ENCODE results near the gene EN1.

GRCh38 chr2:118817469-118817868 is 30.0 kb downstream of the EN1 start:
- TF ChIP-seq CTCF (IDR thresholded peaks at IDR 0.05): no peak
- no peak for TF ChIP-seq KDM5A (IDR thresholded peaks at IDR 0.05)
- no peak for TF ChIP-seq POLR2A (IDR thresholded peaks at IDR 0.05; ENCODE audit: low read length)
- TF ChIP-seq HMGXB4 (CRISPR knock-in tag; IDR thresholded peaks at IDR 0.05; ENCODE audit: borderline replicate concordance): no peak
- no peak for TF ChIP-seq POLR2AphosphoS2 (conservative IDR thresholded peaks at IDR 0.05; ENCODE audit: low read length)
- no peak for TF ChIP-seq ESRRA (IDR thresholded peaks at IDR 0.05; ENCODE audit: borderline replicate concordance, low read length)
- no peak for TF ChIP-seq PBX3 (IDR thresholded peaks at IDR 0.05)
- TF ChIP-seq RAD21 (conservative IDR thresholded peaks at IDR 0.05 in 1 of 2, IDR thresholded peaks at IDR 0.05 in 1 of 2): no peak
- no peak for TF ChIP-seq CBX8 (IDR thresholded peaks at IDR 0.05)
- TF ChIP-seq EHMT2 (IDR thresholded peaks at IDR 0.05; ENCODE audit: low read depth): no peak
- no peak for TF ChIP-seq MAX (IDR thresholded peaks at IDR 0.05)
- no peak for TF ChIP-seq USF2 (IDR thresholded peaks at IDR 0.05)

Data from A549 (cell line).